Placental epithelial cell (primary cell): ENCODE measurements around the gene GIMAP2. TPM values are rescaled to one million over a fixed set of nuclear protein-coding genes. Genes with fewer than 3 reads are reported as not detected.

ENCODE experiments used
- total RNA-seq: library from RNA; depleted of rRNA; stranded (reverse); fragments of >200 nt; gene quantifications from 2 replicates; pipeline ENCODE4 v1.2.3, GENCODE V29; 2012

GIMAP2 gene
- total RNA-seq = not detected in 2 replicates

DNA sequence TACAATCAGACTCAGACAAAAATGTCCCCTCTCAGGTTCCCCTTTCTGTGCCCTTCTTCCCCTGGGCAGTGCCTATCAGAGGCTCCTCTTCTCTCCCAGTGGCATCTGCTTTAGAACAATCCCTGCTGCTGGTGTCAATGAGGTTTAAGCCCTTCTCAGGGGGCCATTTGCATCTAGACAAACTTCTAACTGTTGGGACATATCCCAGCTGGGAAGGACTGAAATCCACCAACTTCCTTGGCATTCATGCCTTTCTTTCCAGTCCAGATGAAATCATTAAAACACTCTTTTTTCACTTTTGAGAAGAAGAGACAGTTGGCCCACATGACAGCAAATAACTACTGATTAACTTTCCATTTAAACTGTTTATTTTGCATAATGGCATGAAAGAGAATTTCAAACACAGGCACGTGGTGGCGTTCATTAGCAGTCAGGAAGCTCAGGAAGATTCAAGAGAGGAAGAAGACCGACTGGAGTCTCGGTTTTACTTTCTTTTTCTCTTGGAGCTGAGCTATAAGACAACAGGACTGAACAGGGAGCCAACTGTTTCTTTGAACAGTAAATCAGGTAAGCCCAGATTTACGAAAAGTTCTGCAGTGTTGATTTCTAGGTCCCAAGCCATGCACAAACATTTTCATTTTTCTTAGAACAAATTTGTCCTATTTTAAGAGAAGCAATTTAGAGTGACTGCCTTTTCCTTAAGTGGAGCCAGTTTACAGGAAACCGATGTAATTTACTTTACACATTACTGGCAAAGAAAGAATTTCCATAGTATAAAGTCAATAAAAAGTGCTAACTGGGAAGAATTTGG is at the start of gene GIMAP2:
Gene GIMAP2 (plus strand): TSS at position 488 of the 811 bp plus-strand sequence. CDS start 1,354 bp downstream, outside the sequence.

DNA sequence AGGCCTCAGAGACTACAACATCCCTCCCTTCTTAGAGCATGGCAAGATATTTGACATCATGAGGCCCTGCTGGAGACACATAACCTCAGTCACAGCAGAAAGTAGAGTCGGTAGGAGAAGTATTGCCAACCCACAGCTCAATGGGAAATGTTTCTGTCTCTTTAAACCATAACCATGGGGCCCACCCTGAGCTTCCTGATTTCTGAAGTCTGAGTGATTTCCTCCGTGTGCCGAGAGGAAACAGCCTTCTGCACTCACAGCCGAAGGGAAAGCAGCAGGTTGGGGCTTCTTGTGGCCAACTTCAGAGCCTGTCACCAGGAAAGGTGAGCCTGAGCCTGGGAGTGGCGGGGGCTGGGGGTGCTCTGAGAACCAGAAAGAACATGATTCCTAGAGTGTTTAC is 30.9 kb downstream of the GIMAP2 start, which contains the start of gene GIMAP1:
Gene GIMAP1 (plus strand): TSS at position 246 of the 400 bp plus-strand sequence. CDS start 2,435 bp downstream, outside the sequence.

DNA sequence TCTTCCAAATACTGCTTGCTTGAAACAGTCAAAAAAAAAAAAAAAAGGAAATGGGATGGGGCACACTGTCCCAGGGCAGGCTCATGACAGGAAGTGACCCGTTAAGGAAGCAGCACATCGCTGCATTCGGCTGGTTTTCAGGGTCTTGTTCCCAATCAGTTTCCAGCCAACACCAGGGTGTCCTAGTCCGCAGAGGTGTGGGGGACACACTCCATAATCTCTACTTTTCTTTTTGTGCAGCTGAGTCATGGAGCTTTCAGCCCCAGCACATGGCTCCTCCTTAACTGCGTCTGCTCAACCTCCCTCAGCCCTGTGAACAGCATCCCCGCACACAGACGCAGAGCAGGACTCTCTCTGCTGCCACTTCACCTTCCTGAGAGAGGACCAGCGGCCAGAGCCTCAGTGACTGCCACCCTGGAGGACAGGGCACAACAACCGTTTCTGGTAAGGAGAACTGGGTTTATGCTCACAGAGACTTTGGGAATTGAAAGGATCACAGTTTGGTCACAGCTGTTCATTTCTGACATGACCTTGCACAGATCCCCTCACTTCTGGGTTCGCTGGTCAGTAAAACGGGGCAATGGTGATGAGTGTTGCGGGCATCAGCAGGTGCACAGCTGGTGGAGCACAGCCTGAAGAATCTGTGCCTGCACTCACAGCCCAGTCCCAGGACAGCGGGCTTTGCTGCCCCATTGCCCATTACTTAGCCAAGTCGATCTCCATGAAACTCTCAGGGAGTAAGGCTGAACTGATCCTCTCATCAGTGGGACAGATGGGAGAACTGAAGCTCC is 52.0 kb downstream of the GIMAP2 start, which contains the start of gene GIMAP5:
Gene GIMAP5 (plus strand): TSS at position 154 of the 791 bp plus-strand sequence. CDS start 3,467 bp downstream, outside the sequence.

Other genes starting within 250 kb of the GIMAP2 start
- not detected in 2 replicates for gene GIMAP8, start 235.1 kb upstream of the GIMAP2 start, total RNA-seq
- gene GIMAP7, start 170.8 kb upstream of the GIMAP2 start, total RNA-seq = not detected in 2 replicates
- gene GIMAP4, start 118.3 kb upstream of the GIMAP2 start, total RNA-seq = not detected in 2 replicates
- not detected in 2 replicates for gene GIMAP6, start 53.3 kb upstream of the GIMAP2 start, total RNA-seq
- gene GIMAP1, start 30.9 kb downstream of the GIMAP2 start, total RNA-seq = not detected in 2 replicates
- not detected in 2 replicates for gene GIMAP5, start 51.7 kb downstream of the GIMAP2 start, total RNA-seq
- not detected in 2 replicates for gene TMEM176B, start 114.7 kb downstream of the GIMAP2 start, total RNA-seq
- not detected in 2 replicates for gene TMEM176A, start 115.1 kb downstream of the GIMAP2 start, total RNA-seq
- not detected in 2 replicates for gene AOC1, start 166.8 kb downstream of the GIMAP2 start, total RNA-seq